HG03108 (cell line): ENCODE data around the gene WTIP.
"Not testable (repeated sequence)": the region's sequence is repeated elsewhere in the genome, so short reads cannot be mapped to it uniquely, and the experiment has no call there.

ENCODE experiments used
- ATAC-seq: cut with Tn5 transposase; IDR thresholded peaks from one replicate; pipeline ENCODE4 v1.9.1; 2021; ENCODE audit warnings: moderate library complexity; ENCODE audit not compliant: unreplicated experiment

WTIP gene

DNA sequence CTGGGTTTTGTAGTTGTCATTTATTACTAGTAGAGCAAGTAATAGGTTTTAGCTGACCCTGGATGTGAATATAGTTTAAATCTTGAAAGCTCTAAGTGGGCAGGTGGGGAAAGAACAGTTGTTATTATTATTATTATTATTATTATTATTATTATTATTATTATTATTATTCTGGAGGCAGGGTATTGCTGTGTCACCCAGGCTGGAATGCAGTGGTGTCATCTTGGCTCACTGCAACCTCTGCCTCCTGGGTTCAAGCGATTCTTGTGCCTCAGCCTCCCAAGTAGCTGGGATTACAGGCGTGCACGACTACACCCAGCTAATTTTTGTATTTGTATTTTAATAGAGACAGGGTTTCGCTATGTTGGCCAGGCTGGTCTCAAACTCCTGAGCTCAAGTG, 3.1 kb upstream of the WTIP start:
- not testable (repeated sequence) for ATAC-seq

DNA sequence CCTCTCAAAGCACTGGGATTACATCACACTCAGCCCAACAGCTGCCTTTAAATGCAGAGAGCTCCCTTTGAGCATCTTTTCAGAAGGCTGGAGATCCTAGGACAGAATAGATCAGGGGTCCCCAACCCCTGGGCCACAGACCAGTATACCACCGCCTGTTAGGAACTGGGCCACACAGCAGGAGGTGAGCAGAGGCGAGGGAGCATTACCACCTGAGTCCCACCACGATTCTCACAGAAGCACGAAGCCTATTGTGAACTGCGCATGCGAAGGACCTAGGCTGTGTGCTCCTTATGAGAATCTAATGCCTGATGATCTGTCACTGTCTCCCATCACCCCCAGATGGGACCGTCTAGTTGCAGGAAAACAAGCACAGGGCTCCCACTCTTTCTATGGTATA, 2.2 kb upstream of the WTIP start:
- no peak for ATAC-seq

DNA sequence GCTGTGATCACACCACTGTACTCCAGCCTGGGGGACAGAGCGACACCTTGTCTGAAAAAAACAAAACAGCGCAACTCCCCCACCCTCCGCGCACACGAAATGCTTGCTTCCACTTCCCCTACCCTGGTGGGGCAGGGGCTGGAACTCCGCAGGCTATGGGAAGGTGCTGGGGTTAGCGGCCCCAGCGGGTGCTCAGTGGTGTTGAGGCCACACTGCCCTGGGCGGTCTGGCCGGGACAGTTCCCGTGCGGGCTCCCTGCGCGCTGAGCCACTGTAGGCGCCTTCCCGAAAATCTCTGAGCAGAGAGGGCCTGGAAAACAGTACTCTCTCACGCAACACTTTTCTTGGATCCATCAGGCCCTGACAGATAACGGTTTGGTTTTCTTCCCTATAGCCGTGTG, 1.1 kb upstream of the WTIP start:
- ATAC-seq = no peak

DNA sequence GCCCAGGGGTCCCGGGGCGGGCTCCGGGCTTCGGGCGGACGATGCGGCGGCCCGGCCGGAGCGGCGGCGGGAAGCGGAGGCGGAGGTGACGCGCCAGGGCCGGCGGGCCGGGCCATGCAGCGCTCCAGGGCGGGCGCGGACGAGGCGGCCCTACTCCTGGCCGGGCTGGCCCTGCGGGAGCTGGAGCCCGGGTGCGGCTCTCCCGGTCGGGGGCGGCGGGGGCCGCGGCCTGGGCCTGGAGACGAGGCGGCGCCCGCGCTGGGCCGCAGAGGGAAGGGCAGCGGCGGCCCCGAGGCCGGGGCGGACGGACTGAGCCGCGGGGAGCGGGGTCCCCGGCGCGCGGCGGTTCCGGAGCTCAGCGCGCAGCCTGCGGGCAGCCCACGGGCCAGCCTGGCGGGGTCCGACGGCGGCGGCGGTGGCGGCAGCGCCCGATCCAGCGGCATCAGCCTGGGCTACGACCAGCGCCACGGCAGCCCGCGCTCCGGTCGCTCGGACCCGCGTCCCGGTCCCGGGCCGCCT, 362 bp downstream of the WTIP start:
- no peak for ATAC-seq

DNA sequence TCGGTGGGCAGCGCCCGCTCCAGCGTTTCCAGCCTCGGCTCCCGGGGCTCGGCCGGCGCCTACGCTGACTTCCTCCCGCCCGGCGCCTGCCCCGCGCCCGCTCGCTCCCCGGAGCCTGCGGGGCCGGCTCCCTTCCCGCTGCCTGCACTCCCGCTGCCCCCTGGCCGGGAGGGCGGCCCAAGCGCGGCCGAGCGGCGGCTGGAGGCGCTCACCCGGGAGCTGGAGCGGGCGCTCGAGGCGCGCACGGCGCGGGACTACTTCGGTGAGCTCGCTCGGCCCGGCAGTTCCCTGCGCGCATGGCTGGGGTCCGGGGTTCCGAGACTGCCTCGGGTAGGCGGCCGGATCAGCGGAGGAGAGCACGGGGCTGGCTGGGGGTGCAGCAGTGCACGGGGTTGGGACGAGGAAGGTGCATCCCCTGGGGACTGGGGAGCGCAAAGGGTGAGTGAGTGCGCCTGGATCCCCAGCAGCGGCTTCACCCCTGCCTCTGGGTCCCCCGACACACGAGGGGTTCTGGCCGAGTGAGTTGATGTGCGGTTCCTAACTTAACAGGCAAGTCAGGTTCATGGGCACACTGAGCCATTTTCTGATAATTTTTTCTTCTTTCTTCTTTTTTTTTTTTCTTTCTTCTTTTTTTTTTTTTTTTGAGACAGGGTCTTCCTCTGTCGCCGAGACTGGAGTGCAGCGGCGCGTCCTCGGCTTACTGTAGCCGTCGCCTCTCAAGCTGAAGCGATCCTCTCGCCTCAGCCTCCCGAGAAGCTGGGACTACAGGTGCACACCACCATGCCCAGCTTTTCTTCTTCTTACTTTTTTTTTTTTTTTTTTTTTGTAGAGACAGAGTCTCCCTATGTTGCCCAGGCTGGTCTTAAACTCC, 1.1 kb downstream of the WTIP start:
- no peak for ATAC-seq

DNA sequence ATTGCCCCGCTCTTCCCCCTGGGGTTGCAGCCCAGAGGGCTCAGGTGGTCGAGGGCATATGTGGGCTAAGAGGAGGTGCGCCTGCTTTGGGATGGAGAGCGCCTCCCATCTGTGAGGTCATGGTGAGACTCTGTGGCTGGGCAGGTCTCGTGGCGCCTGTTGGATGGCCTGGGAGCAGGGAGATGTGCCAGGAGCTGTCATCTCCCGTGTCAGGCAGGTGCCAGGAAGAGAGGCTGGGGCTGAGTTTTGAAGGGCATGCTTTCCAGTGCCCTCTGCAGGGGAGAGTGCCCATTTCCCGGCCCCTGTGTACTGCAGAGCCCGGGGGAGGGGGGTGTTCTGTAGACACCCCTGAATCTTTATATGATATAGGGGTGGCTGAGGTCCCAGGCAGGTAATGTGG, 2.8 kb downstream of the WTIP start:
- no peak for ATAC-seq

DNA sequence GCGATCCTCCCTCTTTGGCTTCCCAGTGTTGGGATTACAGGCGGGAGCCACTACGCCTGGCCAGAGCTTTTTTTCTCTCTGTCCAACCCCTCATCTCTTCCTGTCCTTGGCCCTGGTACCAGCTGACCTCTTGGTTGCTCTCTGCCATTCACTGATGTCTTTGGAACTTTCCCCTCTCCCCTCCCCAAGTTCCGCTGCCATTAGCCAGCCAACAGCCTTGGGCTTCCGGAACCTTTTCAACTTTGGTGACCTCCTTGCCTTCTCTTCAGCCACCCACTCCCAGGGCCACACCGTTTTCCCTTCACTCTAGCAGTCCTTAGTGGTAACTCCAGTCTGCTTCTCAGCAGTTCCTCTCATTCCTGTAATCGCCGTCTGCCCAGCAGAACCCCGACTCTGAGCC, 4.3 kb downstream of the WTIP start:
- ATAC-seq = no peak

DNA sequence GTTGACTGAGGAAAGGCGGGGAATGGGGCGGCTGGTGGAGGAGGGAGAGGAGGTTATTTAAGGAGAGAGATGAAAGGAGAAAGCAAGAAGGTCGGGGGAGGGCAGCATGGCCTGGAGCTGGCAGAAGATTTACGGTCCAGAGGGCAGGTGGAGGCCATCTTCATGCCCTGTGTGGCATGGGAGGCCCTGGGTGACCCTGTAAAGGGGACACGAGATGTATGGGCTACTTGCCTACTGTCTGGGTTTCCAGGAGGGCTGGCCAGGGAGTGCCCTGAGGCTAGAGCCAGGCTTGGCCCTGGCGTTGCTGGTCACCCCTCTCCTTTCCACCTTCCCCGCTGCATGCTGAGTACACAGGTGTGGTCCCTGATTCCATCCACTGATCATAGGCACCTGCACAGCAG, 6.1 kb downstream of the WTIP start:
- ATAC-seq = no peak

DNA sequence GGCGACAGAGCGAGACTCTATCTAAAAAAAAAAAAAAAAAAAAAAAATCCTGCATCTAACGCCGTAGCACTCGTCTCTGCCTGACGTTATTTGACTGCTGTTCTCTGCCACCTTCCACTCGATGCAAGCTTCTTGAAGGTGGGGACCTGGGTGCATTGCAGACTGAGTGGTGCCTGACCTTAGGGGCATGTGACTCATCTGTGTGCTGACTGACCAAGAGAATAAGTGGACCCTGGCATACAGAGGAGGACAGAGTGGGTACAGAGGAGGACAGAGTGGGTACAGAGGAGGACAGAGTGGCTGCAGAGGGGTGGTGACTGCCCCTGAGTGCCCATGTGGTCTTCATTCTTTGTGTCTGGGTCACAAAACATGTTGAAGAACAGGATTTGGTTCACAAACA, 7.6 kb downstream of the WTIP start:
- ATAC-seq = no peak

DNA sequence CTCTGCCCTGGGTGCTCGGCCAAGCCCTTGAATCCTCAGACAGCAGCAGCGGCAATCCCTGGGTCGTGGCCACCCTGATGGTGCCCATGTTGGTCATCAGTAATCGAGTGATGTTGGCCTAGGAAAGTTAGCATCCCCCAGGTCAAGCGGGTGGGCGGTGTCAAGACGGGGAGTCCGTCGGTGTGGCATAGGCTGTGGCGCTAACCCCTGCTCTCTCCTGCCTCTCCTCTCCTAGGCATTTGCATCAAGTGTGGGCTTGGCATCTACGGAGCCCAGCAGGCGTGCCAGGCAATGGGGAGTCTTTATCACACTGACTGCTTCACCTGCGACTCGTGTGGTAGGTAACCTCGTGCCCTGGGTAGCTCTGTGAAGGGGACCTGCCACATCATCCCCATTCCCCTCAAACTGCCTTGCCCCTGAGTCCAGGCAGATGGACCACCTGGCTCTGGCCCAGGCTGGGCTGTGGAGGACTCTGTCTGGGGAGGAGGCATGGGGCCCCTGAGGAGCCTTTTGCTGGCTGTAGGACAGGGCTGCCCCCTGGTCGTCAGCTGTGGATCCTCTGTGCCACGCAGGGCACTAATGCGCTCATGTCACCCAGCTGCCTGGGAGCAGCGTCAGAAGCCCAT, 8.7 kb downstream of the WTIP start:
- ATAC-seq = no peak

DNA sequence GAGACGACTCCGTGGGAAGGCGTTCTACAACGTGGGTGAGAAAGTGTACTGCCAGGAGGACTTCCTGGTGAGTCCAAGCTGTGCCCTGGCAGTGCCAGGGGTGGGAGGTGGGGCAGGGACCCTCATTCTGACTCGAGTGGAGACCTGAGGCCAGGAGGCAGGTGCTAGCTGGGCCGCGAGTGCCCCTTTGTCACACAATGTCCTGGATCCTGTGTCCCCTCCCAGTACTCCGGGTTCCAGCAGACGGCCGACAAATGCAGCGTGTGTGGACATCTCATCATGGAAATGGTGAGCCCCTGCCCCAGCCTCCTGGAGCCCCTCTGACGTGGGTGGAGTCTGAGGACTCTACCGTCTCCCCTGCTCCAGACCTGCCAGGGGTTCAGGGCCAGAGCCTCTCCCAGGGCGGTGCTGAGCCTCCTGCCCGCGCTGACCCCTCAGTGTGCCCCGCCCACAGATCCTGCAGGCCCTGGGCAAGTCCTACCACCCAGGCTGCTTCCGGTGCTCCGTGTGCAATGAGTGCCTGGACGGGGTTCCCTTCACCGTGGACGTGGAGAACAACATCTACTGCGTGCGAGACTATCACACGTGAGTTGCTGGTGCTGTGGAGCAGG, 11.6 kb downstream of the WTIP start:
- ATAC-seq = no peak

DNA sequence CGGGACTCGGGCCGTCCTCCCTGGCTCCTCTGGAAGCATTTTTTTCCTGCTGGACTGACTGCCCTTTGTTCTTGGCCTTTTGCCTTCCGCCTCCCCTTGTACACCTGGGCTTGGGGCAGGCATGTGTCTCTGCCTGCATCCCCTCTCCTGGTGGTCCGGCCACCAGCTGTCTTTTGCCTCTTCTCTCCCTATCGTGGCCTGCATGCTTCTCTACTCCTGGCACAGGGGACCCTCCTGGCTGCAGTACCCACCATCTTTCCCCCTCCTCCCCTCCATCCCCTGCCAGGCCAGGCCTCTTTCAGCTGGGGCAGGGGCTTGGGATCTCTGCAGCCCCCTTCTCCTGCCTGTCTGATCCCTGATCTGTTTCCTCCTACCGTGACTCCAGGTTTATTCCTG, 12.1 kb downstream of the WTIP start:
- ATAC-seq = no peak

DNA sequence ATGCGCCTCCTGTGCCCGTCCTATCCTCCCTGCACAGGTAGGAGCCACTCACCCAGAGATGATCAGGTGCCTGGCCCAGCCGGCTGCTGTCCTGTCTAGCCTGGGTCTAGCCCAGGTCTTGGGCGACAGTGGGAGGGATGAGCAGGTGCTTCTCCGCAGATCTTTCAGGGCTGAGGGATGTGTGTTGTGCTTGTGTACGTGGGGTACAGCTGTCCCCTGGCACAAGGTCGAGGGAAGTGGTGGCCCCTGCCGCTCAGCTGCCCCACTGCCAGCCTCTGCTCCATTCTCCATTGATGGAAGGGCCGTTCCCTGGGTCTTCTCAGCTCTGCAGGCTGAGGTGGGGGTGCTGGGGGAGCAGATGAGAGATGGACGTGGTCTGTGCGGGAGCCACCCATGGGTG, 13.0 kb downstream of the WTIP start:
- no peak for ATAC-seq

DNA sequence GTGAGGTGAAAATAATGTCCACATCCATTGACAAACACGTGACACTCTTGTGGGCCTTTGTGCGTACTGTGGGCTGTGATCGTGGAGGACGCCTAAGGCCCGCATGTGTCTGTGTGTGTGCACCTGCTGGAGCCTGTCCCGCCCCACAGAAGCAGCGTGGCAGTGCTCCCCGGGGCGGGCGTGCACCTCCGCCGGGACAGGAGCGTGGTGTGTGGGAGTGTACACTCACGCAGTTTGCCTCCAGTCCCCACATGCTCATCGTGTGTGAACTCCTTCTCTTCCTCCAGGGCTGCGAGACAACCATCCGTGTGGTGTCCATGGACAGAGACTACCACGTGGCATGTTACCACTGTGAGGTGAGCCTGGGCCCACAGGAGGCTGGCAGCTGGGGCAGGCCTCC, 13.9 kb downstream of the WTIP start:
- ATAC-seq = no peak

DNA sequence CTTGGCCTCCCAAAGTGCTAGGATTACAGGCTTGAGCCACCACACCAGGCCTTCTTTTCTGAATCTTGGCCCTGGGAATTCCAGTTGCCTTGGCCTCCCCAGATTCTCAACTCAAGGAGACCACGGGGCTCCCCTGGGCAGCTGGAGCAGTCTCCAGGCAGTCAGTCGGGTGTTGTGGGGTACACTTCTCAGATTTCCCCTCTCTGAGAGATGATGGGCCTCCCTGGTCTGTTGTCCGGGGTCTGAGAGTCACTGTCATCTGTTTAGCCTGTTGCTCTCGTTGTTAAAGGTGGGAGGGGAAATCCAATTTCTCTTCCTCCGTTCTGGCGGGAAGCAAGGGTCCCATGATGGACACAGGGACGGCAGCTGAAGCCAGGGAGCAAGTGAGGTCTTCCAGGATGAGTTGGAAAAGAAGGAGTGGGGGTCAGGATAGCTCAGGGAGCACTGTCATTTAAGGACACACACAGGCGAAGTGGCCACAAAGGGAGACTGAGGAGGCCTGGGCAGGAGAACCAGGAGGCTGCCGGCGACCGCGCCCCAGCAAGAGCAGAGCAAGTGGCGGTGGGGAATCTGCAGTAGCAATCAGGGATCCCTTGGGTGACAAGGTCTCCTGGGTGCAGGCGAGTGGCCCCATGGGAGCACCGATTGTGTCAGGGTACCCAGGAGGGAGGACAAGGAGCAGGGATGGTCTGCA, 15.7 kb downstream of the WTIP start:
- no peak for ATAC-seq

DNA sequence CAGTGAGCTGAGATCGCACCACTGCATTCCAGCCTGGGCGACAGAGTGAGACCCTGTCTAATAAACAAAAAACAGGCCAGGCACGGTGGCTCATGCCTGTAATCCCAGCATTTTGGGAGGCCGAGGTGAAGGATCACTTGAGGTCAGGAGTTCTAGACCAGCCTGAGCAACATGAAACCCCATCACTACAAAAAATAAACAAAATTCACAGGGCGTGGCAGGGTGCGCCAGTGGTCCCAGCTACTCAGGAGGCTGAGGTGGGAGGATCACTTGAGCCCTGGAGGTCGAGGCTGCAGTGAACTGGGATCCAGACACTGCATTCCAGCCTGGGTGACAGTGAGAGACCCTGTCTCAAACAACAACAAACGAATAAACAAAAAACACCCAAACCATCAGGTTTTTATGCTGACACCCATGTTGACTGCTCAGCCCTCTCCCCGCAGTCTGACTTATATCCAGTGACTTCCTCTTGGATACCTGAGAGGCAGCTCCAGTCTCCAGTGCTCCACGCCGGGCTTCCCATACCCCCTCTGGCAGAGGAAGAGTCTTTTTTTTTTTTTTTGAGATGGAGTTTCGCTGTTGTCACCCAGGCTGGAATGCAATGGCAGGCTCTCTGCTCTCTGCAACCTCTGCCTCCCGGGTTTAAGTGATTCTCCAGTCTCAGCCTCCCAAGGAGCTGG, 17.7 kb downstream of the WTIP start:
- no peak for ATAC-seq

DNA sequence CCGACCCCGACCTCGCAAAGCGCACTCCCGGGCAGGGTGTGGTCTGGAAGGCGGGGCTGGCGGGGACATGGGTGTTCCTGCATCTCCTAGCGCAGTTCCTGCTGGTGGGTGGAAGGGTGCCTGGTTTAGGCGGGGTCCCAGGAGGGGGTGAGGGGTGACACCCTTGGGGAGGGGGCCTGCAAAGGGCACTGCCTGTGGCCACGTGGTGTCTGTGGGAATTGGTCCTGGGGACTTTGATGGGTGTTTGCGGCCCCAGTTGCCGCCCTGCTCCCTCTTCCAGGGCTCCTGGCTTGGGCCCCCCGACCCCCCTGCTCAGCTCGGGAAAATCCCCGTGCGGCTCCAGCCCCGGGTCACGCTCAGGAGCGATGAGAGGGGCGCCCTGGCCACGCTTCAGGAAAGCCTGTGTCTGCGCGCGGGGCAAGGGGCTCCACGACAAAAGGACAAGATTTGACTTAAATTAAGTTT, 19.1 kb downstream of the WTIP start:
- no peak for ATAC-seq

DNA sequence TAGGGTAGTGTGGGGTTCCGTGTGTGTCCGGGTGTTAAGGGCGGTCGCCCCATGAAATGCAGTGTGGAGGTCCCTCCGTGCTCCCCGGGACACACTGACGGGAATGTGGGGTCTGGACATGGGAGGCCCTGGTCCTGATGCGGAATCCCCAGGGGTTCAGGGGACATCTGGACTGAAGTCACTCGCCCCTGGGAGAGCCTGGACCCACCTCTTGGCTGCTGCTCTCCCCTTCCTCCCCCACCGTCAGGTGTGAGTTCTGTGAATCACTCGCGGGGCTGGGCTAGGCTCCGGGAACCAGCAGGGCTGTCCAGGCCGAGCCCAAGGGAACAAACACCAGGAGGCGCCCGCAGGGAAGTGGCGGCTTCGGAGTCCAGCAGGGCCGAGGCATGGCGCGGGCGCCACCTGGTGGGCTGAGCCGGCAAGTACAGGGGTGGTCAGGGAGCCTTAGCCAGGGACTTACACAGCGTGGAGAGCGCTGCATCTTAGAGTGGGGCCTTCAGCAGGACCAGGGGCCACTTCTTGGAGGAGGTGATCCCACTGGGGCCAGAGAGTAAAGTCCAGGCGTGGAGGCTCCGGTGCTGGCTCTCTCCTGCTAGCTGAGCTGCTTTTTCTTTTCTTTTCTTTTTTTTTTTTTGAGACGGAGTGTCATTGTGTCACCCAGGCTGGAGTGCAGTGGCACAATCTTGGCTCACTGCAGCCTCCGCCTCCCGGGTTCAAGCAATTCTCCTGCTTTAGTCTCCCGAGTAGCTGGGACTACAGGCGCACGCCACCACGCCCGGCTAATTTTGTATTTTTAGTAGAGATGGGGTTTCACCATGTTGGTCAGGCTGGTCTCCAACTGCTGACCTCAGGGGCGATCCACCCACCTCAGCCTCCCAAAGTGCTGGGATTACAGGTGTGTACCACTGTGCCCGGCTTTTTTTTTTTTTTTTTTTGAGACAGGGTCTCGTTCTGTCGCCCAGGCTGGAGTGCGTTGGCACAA, 20.1 kb downstream of the WTIP start:
- peak; percentile 77 for ATAC-seq

DNA sequence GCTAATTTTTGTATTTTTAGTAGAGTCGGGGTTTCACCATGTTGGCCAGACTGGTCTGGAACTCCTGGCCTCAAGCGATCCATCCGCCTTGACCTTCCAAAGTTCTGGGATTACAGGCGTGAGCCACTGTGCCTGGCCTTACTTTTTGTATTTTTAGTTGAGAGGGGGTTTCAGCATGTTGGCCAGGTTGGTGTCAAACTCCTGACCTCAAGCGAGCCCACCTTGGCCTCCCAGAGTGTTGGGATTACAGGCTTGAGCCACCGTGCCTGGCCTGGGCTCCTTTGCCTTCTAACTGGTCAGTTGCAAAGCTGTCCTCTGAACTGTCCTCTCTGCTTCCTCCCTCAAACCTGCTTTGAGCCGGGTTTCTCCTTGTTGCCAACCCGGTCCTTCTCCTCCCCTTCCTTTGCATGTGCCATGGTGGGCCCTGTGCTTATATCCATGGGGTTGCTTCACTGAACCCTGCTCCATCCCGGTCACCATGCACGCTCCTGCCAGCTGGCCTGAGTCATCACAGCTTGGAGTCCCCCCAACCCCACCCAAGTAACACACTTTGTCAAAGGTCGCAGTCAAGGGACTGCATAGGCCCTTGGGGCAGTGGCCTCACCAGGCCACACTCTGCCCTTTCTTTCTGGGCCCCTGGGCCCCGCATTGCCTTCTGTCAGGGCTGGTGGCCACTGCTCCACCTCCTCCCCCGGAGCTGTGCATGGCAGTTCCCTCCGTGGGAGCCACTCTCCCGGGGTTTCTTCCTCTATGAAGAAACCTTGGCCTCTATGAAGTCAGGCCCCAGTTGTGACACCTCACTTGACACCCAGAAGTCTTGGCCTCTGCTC, 21.2 kb downstream of the WTIP start:
- no peak for ATAC-seq
